Activated CD8-positive, alpha-beta memory T cell treated with anti-CD3 and anti-CD28 coated beads, Interleukin-2, amount 50 U/mL, for 1 hour (primary cell): Measurements from ENCODE around the gene CD9.

Source experiments
- DNase-seq: peaks from one replicate; pipeline ENCODE4 v3.0.0-alpha.2; 2020; ENCODE audit errors: extremely low read depth

CD9 gene

DNA sequence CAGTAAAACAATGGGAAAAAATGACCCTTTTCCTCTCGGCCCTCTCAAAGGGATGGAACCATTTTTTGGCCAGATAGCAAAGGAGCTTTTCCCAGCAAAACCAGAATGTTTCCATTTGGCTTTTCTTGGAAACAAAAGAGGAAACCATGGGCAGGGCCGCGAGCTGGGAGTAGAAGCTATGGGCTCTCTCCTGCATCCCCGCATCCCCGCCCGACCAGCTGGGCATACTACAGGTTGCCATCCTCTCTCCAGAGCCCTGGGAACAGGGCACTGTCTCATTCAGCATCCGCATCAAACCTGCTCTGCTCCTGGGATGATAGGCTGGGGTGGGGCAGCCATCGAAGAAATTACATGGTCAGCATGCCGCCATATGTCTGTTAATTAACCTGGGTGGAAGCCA lies 20.9 kb downstream of the CD9 start:
- DNase-seq: no peak

DNA sequence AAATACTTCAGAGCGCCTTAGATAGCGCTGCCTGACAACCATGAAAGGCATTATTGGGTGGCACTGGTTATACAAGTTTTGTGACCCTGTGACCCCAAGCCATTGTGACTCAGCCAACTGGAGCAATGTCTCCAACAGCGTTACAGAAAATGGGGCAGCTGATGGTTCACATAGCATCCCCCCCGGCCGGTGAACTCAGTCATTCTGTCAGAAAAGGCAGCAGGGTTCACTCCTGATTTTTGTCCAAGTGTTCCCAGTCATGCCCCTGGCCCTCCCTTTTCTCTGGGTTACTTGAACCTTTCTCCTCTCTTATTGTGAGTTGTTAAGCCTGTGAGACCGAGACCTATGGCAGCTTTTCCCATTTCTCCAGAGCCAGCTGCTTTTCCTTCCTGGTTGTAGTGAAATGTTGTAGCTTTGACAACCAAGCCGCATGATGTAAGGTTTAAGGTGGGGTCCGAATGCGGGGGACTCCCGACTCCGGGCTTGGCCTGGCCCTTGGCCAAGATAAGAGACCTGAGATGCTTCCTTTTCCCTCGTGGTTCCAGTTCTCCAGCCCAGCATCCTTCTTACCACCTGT lies 22.0 kb downstream of the CD9 start:
- DNase-seq: no peak

- no peak for DNase-seq
Measured at GRCh38 chr12:6223545-6223944, 23.3 kb downstream of the CD9 start.

DNA sequence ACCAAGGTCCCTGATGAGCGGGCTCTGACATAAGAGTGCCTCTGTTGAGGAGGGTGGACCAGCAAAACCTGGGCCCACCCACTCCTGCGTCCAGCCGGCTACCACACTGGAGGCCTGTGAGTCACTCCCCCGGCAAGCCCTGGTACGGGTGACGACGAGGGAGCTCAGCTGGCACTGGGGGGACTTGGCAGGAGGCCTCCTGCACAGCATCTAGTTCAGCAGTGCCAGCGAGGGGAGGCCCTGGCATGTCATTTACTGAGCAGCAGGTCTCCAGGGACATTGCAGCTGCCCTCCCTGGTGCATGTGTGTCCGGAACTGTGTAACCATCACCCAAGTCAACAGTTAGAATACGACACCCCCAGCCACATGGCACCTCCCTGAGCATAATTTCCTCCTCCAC lies 24.4 kb downstream of the CD9 start:
- no peak for DNase-seq

- no peak for DNase-seq
Measured at GRCh38 chr12:6225630-6226001, 25.4 kb downstream of the CD9 start.

GRCh38 chr12:6226002-6226678 lies 25.9 kb downstream of the CD9 start:
- no peak for DNase-seq

DNA sequence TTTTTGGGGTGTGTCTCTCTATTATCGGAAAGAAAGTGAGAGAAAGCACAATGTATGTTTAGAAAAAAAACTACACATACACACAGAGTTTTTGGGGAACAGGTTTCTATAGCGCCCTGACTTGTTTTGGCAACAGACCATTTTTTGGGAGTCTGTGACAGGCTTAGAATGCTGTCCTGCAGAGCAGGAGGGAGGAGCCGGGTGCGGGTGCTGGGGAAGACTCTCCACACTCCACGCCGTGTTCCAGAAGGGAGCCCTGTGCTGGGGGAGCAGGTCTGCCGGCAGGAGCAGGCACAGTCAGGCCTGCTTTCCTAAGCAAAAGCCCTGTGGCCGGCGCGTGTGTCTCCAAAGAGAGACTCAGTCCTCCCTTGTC lies 26.5 kb downstream of the CD9 start:
- no peak for DNase-seq

- no peak for DNase-seq
Measured at GRCh38 chr12:6228535-6229223, 28.5 kb downstream of the CD9 start.

DNA sequence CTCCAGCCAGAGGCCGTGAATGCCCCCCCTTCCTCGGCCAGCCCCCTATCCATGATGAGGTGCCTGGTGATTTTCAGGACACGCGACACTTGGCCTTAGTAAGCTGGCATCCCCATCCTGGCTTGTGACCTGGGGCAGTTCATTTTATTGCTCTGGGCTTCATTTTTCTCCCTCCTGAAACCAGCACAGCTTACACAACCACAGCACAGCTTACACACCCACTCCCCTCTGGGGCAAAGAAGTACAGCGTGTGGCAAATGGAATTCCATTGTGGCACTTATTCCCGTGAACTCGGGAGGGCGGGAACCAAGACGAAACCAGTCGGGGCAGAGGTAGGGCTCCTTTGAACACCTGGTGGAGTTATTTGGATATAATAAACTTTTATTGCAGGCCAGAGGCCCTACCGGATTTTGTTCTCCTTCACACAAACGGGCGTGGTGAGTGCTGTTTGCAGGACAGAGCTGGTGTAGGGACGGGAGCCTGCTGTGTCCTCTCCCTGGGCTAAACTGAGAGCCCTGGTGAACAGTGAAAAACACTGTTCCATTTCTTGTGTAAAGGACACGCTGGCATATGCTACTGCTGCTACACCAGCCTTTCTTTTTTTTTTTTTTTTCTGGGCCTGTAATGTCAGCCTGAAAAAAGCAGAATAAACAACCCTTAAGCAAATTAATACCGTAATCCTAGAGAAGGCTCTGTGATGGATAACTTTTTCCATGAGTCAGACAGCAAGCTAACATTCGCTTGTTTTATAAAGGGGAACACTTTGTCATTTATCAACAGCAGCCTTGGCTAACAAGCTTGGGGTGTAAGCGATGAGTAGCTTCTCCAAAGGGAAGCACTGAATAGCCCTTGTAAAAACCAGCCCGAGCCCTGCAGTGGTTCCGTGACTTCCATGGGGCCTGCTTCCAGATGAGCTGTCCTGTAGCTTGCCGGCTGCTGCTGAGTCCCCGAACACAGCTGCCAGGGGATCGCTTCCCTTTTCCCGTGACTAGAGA lies 29.3 kb downstream of the CD9 start:
- DNase-seq: no peak

DNA sequence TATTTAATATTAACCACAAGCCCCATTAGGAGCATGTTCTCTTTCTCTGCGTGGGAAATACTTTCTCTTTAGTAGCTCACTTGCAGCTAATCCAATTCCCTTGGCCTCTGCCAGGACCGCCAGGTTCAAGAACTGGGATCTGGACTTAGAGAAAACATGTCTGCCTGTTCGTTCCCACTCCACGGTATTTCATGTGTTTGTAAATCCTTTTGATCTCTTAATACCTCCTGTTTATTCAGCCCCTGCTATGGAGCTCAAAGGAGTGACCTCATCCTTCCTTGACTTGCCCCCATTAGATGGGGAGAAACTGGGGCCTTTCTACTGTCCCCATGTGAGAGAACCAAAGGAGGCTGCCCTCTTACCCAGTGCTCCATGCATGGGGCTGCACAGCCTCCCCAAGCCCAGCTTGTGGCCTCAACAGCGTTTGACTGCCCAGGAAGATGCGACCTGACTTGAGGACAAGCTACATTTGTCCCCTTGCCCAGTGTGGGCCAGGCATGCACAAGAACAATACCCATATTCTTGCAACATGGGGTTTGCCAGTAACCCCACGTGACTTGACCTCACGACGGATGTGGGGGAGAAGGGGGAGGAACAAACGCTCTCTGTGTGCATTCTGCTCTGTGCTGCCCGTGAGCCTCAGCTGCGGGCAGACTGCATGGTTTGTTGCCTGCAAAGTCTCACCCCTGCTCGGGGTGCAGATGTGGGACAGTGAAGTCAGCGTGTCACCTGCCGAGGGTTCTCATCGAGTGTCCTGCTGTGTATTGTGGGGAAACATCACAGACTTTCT lies 30.3 kb downstream of the CD9 start:
- peak; percentile 42 for DNase-seq

DNA sequence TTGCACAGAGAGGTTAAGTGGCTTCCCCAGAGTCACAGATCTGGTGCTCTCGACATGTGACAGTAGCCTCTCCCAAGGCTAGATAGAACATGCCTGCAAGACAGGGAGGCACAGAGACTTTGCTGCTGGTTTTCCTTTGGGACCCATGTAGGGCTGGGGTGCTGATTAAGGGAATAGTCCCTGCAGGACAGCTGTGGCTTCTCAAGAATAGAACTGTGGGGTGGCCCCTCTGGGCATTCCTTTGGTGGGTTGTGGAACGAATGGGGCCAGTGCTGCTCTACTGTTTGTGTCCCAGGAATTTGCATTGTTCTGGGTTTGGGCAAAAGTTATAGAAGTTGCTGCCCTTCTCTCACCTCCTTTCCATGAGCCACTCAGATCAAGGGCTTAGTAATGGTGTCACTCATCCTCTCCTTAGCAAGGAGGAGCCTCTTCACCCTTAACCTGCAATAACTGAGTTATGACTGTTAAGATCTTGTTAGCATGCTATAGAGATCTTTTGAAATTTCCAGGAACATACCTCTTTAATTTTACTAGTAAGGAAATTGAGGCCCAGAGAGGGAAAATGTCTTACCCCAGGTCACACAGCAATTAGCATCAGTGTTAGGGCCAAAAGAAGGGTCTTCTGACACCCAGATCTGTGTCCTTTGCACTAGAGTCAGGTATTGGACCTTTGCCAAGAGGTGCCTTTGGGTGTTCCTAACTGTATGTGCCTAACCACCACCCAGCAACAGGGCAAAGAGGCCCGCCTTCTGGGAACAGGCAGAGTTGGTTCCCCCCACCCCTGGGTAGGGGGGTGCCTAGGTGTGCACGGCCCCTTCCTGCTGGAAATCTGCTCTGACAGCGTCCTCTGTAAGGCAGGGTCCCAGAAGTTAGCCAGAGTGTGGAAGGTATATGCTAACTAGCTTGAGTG lies 31.4 kb downstream of the CD9 start:
- DNase-seq: no peak

DNA sequence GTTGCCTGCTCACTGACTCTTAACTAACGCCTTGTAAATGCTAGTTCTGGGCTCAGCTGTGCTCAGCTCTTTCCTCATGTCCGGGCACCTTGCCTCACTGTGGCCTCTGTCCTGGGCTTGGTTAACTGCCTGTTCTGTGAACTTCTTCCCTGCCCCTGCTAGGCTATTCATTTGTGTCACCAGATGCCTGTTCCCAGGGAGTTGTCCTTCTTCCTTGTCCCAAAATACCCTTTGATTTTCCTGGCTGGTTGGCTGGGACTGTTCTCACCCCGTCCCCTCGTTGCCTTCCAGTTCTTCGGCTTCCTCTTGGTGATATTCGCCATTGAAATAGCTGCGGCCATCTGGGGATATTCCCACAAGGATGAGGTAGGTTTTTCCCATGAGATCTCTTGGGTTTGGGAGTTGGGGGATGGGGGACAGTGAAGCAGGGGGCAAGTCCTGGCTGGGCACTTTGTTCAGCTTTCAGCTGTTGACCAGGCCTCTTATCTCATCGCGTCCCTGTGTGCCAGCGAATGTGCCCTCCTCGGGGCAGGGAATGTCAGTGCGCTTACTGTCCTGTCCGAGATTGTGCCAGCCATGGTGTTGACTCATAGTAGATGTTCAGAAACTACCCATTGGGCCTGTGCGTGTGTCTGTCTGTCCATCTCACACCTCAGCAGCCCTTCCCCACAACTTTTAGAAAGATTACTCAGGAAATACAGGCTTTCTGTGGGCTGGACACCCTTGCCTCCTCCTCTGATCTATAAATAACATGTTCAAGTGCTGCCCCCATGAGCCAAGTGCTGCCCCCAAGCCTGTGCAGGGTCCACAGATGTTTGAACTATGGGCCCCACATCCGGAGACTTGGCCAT lies 33.1 kb downstream of the CD9 start:
- no peak for DNase-seq

GRCh38 chr12:6234214-6234613 lies 34.0 kb downstream of the CD9 start:
- DNase-seq: no peak

- DNase-seq: no peak
Measured at GRCh38 chr12:6234906-6235305, 34.7 kb downstream of the CD9 start.

- DNase-seq: no peak
Measured at GRCh38 chr12:6235499-6235898, 35.3 kb downstream of the CD9 start.

- no peak for DNase-seq
Measured at GRCh38 chr12:6235906-6236640, 35.9 kb downstream of the CD9 start.

DNA sequence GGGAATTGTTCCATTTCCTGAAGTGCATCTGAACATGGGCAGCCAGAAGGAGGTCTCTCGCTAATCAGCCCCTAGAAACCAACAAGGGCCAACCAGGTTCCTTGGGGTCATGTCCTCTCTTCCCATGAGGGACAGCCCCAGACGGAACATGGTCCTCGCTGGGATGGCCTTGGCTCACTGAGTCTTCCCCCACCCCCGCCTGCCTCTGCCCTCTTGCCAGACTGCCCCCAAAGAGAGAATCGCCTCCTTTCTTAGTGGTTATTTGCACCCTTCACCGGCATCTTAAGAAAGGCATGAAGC lies 36.4 kb downstream of the CD9 start:
- no peak for DNase-seq

GRCh38 chr12:6237830-6238229 lies 37.6 kb downstream of the CD9 start:
- DNase-seq: no peak

DNA sequence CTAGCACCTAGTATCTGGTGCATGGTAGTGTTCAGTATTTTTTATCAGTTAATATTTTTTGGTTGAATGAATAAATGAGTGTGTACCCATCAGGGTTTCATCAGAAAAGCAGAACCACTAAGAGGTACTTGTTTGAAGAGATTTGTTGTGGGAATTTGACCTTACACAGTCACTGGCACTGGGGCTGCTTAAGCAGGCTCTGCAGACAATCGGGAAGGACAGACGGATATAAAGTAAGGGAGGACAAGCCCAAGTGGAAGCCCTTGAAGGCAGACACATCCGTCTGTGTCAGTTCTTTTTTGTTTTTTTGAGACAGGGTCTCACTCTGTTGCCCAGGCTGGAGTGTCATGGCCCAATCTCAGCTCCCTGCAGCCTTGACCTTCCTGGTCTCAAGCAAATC lies 38.7 kb downstream of the CD9 start:
- DNase-seq: no peak
